SK-N-MC (cell line): Measurements from ENCODE around the gene ACO1.

Experiments used
- DNase-seq: peaks from one replicate; pipeline ENCODE4 v3.0.0-alpha.2; 2011; ENCODE audit warnings: low read depth, low spot score
- H3K27ac ChIP-seq: fragments of 200-600 bp; sonication (generic); 2 replicates; pipeline ENCODE4 v1.5.1; 2016; ENCODE audit warnings: mixed run types
- H3K36me3 ChIP-seq: fragments of 200-600 bp; sonication (generic); 2 replicates; pipeline ENCODE4 v1.6.1; 2017; ENCODE audit warnings: antibody characterized with exemption, low read length, mixed read lengths; ENCODE audit not compliant: insufficient read depth
- H3K4me3 ChIP-seq: fragments of 200-600 bp; sonication (generic); 2 replicates; pipeline ENCODE4 v1.5.1; 2016
- H3K9ac ChIP-seq: fragments of 200-600 bp; sonication (generic); 2 replicates; pipeline ENCODE4 v1.8.0; 2017; ENCODE audit warnings: mixed run types, mixed read lengths; ENCODE audit not compliant: insufficient read length
- H3K9me3 ChIP-seq: fragments of 200-600 bp; sonication (generic); 2 replicates; pipeline ENCODE4 v1.6.1; 2017; ENCODE audit warnings: low read depth, mild to moderate bottlenecking, antibody characterized with exemption, low read length, moderate library complexity, mixed read lengths
- EZH2 ChIP-seq: fragments of 200-600 bp; sonication (generic); IDR thresholded peaks from one replicate; pipeline ENCODE4 v1.6.1; 2017; ENCODE audit warnings: antibody characterized with exemption
- FOXP2 ChIP-seq: optimal IDR thresholded peaks from 2 replicates; pipeline ENCODE3; 2011; ENCODE audit warnings: mild to moderate bottlenecking, moderate library complexity; ENCODE audit not compliant: insufficient read depth; ENCODE audit errors: extremely low read length, control extremely low read depth
- POLR2AphosphoS5 ChIP-seq: IDR thresholded peaks from 2 replicates; pipeline ENCODE4 v1.6.1; 2012; ENCODE audit warnings: mild to moderate bottlenecking, low read depth, low read length, borderline replicate concordance

The ACO1 gene

DNA sequence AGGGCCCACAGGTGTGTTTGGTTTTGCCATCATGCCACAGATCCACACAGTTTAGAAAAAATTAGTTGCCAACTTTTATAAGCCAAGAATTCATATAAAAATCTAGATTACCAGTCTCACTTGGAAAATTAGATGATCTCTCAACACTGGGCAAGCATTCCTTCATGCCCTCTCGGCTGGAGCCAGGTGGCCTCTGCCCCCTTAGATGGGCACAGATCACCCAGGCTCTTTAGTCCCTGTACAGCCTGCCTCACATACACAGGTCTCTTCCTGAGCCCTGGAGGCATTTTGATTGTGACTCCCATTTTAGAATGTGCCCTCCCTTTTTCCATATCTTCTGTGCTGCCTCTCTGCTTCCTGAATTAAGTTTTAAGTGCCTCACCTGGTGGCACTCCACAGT lies 20.0 kb downstream of the ACO1 start:
- DNase-seq, result no peak
- H3K4me3 ChIP-seq, result no peak overlapping the region
- H3K36me3 ChIP-seq, result peaks cover 23% of the 10 kb centered on the region
- H3K9me3 ChIP-seq, result no peaks in the 10 kb centered on the region
- no peak for TF ChIP-seq FOXP2
- TF ChIP-seq POLR2AphosphoS5, result no peak
- TF ChIP-seq EZH2, result no peak
- no peak overlapping the region for H3K27ac ChIP-seq
- no peak overlapping the region for H3K9ac ChIP-seq

DNA sequence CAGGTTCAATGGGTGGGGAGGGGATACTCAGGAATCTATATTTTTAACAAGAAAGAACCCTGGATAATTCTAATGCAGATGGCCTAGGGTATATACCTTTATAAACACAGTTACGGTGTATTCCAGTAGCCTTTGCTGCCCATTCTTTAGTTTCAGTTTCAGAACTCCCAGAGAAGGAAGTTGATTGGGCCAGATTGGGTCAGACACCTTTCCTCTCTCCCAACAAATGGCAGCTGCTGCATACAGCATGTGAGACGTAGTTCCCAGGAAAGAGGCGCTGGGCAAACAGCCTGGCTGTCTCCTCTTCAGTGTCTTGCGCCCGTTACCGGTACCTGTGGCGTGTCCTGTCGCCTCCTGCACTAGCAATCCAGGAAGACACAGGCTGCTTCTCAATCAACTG lies 20.4 kb downstream of the ACO1 start:
- H3K9ac ChIP-seq, result no peak overlapping the region
- H3K36me3 ChIP-seq, result peaks cover 23% of the 10 kb centered on the region
- no peak overlapping the region for H3K4me3 ChIP-seq
- H3K9me3 ChIP-seq, result no peaks in the 10 kb centered on the region
- DNase-seq, result no peak
- H3K27ac ChIP-seq, result no peak overlapping the region
- TF ChIP-seq POLR2AphosphoS5, result no peak
- TF ChIP-seq EZH2, result no peak
- TF ChIP-seq FOXP2, result no peak

DNA sequence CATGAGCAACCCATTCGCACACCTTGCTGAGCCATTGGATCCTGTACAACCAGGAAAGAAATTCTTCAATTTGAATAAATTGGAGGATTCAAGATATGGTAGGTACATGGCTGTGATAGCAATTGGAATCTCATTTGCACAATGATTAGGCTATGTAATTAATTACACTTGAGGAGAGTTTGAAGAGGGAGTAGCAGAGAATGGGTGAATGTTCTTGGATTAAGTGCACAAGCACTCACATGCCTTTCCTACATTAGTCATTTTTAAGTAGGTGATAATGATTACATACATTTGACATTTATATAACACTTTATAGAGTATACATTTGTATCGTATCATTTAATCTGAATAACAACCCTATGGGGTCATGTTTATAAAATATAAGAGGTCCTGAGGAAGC lies 21.1 kb downstream of the ACO1 start:
- no peak overlapping the region for H3K4me3 ChIP-seq
- H3K27ac ChIP-seq, result no peak overlapping the region
- peaks cover 23% of the 10 kb centered on the region for H3K36me3 ChIP-seq
- no peak for DNase-seq
- no peak for TF ChIP-seq POLR2AphosphoS5
- no peak for TF ChIP-seq FOXP2
- no peak for TF ChIP-seq EZH2
- no peak overlapping the region for H3K9ac ChIP-seq
- H3K9me3 ChIP-seq, result no peaks in the 10 kb centered on the region

DNA sequence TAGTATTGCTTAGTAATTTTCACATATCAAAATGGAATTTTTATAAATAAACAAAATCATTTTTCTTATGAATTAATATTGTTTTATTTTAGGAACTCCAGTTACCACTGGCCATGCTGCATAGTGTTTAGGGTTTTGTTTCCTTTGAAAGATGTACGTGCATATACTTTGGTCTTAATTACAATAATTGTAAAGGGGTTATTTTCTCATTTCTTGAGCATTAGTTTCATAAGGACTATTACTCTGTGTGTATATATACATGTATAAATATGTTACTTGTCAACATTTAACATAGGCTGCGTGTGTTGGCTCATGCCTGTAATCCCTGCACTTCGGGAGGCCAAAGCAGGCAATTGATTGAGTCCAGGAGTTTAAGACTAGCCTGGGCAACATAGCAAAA lies 21.6 kb downstream of the ACO1 start:
- Histone ChIP-seq H3K27ac (no peak overlapping the region), H3K9me3 (no peaks in the 10 kb centered on the region), H3K4me3 (no peak overlapping the region), H3K36me3 (peaks cover 23% of the 10 kb centered on the region), H3K9ac (no peak overlapping the region)
- no peak for DNase-seq
- TF ChIP-seq FOXP2 (no peak), EZH2 (no peak)

DNA sequence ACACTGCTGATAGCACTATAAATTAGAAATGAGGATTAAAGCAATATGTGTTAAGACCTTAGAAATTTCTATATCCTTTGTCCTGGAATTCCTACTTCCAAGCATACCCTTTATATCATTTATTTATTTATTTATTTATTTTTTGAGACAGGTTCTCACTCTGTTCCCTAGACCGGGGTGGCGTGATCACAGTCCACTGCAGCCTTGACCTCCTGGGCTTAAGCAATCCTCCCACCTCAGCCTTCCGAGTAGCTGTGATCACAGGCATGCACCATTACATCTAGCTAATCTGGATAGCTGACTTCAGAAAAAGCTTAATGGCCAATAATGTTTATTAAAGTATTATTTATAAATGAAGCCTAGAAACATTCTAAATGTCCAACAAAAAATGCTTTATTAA lies 27.3 kb downstream of the ACO1 start:
- H3K27ac ChIP-seq, result no peak overlapping the region
- H3K9ac ChIP-seq, result no peak overlapping the region
- H3K9me3 ChIP-seq, result no peaks in the 10 kb centered on the region
- peaks cover 8% of the 10 kb centered on the region; the same call in 1 of the 2 replicates for H3K36me3 ChIP-seq
- TF ChIP-seq POLR2AphosphoS5 (no peak), FOXP2 (no peak), EZH2 (no peak)
- H3K4me3 ChIP-seq, result no peak overlapping the region
- DNase-seq, result no peak

DNA sequence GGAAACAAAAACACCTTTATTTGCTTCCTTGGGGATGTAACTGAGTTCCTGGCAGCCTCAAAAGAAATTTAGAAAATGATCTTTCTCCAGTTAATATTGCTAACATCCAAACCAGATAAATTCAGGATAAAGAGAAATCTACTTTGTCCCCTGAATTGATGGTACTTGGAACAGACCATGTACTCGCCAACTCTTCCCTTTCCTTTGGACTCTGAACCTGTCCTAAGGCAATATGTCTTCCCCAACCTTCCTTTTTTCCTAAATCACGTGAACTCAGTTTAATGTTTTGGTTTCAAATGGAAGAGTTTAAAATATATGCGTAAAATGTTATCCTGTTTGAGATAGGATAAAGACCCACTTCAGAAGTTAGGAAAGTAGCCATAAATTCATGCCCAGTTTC lies 28.0 kb downstream of the ACO1 start:
- DNase-seq, result no peak
- Histone ChIP-seq H3K36me3 (peaks cover 3% of the 10 kb centered on the region; the same call in 1 of the 2 replicates), H3K9me3 (no peaks in the 10 kb centered on the region), H3K27ac (no peak overlapping the region), H3K9ac (no peak overlapping the region), H3K4me3 (no peak overlapping the region)
- no peak for TF ChIP-seq POLR2AphosphoS5
- TF ChIP-seq FOXP2, result no peak
- no peak for TF ChIP-seq EZH2

DNA sequence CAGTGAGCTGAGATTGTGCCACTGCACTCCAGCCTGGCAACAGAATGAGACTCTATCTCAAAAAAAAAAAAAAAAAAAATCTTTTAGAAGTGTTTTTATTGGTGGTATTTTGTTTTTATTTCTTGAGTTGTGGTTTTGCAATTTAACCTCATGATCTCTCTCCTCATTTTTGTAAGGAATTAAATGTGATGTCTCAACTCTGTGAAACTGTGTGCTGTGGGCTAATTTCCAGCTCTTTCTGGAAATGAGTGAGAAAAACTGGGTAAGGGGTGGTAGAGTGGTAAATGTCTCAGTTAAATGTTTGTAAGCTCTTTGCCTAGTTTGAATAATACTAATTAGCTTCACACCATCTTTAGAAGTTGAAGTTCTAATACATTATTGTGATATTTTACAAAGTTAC lies 29.0 kb downstream of the ACO1 start:
- no peak for TF ChIP-seq EZH2
- no peak for TF ChIP-seq POLR2AphosphoS5
- no peak for TF ChIP-seq FOXP2
- Histone ChIP-seq H3K36me3 (no peaks in the 10 kb centered on the region), H3K4me3 (no peak overlapping the region), H3K9ac (no peak overlapping the region), H3K9me3 (no peaks in the 10 kb centered on the region), H3K27ac (no peak overlapping the region)
- no peak for DNase-seq

DNA sequence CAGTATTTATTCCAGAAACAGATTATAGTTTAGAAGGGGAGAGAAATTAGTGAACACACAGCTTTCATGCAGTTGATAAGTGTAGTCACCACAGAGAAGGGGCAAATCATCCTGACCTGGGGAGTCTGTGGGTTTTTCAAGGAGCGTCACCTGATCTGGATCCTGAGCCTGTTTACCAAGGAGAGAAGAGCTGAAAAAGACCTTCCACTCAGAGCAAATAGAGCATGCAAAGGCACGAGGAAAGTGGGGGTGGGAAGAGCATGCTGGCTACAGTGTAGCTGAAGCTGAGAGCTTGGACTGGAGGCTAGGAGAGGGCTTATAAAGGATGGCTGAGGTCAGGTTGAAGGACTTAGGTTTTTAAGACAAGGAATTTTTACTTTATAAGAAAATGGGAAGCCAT lies 30.4 kb downstream of the ACO1 start:
- no peak for TF ChIP-seq EZH2
- TF ChIP-seq POLR2AphosphoS5, result no peak
- no peak for TF ChIP-seq FOXP2
- Histone ChIP-seq H3K36me3 (0 out of 2 replicates have a peak, but pooled peaks cover 3% of the 10 kb centered on the region), H3K27ac (no peak overlapping the region), H3K4me3 (no peak overlapping the region), H3K9me3 (no peaks in the 10 kb centered on the region), H3K9ac (no peak overlapping the region)
- DNase-seq, result no peak

DNA sequence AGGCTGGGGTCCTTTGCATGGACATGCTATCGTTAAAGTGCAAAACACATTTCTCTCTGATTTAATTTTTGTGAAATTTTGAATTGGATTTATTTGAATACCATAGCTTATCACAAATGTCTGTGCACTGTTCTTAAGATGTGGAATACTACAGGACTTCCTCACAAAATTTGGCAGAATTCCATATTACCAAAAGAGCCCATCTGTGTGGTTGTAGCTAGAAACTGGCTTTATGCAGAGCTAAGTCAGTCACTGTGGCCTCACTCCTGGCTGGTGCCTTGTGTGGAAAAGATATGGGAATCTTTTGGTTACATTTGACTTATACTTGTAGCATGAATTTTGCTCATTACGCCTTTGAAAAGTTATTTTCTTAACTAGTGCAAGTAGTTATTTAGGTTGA lies 35.5 kb downstream of the ACO1 start:
- DNase-seq, result no peak
- no peak overlapping the region for H3K9ac ChIP-seq
- TF ChIP-seq FOXP2 (no peak), POLR2AphosphoS5 (no peak), EZH2 (no peak)
- H3K36me3 ChIP-seq, result peaks cover 6% of the 10 kb centered on the region
- H3K9me3 ChIP-seq, result no peaks in the 10 kb centered on the region
- no peak overlapping the region for H3K4me3 ChIP-seq
- H3K27ac ChIP-seq, result no peak overlapping the region
